SKM-1 (cell line): ENCODE data around the gene PYCARD.
A peak's percentile ranks its signal among the peaks of the same experiment; 100 is the strongest.
"Not testable (repeated sequence)": the region's sequence is repeated elsewhere in the genome, so short reads cannot be mapped to it uniquely, and the experiment has no call there.

Experiments used
- DNase-seq: peaks from one replicate; lab custom pipeline; 2025; ENCODE audit not compliant: unreplicated experiment; lab: John Stamatoyannopoulos, UW

PYCARD gene

DNA sequence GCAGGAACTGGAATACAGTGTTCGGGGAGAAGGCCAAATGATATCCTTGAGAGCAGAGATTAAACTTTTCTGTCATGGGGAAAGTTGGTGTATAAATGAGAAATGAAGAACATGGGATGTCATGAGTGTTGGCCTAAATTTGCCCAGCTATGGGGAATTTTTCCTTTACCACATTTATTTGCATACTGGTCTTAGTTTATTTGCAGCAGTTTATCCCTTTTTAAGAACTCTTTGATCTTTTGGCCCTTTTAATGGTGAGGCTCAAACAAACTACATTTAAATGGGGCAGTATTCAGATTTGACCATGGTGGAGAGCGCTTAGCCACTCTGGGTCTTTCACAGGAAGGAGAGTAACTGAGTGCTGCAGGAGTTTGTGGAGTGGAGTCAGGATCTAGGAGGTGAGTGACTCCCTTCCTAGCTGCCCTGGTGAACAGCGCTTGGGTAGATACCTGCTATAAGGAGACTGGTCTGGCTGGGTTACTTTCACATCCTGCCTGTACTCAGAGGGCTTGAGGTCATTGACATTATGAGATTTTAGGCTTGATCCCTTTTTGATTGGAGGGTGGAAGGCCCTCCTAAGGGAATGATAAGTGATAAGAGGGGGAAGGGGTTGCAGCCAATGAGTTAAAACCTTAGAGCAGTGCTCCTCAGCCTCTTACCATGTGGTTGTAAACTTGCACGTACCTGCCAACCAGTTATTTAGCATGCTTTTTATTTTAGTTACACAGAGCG, 10.7 kb downstream of the PYCARD start:
- DNase-seq: no peak

GRCh38 chr16:31190818-31191444, 11.6 kb downstream of the PYCARD start:
- DNase-seq: no peak

GRCh38 chr16:31190061-31190460, 12.5 kb downstream of the PYCARD start:
- no peak for DNase-seq

- no peak for DNase-seq
Observed at GRCh38 chr16:31189412-31189778, 13.2 kb downstream of the PYCARD start.

DNA sequence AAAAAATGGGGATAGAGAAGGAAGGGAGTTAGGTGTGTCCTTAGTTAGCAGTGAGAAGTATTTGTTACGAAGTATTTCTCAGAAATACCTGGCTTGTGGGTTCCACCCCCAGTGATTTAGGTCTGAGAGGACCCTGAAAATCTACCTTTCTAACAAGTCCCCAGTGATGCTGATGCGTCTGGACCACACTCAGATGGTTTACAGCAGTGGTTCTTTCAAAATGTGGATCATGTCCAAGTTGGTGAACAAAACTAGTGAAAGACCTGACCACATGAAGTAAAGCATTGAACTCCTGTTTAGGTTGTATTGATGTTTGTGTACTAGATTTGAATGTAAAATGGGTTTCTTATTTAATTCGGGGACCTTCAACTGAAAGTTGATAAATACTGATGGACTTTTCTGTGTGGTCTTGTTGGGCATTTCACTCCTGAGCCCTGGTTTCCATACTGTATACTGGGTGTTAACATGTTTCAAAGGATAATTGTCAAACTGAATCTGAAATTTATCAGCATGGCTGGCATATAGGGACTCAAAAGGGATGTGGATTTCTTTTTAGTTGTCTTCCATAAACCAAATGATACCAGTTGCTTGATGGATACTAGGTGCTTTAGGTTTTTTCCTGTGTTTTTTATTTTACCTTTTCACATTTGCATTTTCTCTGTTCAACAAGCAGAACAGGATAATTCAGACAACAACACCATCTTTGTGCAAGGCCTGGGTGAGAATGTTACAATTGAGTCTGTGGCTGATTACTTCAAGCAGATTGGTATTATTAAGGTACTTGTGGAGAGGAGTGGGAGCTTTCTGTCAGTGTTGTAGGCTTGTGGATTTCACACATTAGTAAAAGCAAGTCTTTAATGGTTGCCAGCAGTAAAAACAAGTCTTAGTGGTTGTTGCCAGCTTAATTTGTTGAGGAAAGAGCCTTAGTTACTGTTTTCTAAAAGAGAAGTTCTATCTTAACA, 13.8 kb downstream of the PYCARD start:
- no peak for DNase-seq

- no peak for DNase-seq
Observed at GRCh38 chr16:31187808-31188189, 14.8 kb downstream of the PYCARD start.

GRCh38 chr16:31186930-31187807, 15.4 kb downstream of the PYCARD start:
- no peak for DNase-seq

DNA sequence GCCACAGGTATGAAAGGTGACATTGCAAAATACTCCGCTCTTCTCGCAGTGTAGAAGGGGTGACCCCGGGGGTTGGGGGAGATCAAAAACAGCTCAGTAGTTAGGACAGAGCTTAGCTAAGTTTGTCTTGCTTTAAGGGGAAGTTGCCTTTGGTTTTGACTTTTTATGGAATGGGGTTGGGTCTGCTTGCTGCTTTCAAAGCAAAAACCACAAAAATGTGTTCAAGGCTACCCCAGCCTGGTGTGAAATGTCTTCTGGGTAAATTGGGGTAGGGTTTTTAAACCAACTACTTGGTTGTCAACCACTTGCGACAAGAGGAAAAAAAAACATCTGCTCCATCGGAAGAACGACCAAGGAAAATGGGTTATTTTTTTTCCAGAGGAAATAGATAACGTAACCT, 16.4 kb downstream of the PYCARD start:
- no peak for DNase-seq

DNA sequence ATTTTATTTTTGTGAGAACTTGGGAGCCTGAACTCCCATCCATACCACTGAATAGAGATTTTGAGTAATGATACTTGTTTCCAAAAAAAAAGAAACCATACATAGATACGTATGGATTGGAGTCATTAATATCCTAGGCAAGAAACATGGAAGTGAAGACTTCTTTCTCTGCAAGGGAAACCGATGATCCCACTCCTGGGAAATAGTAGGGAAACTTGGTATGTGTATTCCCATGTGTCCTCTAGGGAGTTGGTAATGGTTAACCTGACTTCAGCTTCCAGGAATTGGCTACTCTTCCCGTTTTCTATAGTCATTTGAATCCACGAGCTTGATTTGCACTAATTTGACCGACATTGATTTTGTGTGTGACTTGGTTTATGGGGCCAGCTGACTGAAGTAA, 17.2 kb downstream of the PYCARD start:
- no peak for DNase-seq

DNA sequence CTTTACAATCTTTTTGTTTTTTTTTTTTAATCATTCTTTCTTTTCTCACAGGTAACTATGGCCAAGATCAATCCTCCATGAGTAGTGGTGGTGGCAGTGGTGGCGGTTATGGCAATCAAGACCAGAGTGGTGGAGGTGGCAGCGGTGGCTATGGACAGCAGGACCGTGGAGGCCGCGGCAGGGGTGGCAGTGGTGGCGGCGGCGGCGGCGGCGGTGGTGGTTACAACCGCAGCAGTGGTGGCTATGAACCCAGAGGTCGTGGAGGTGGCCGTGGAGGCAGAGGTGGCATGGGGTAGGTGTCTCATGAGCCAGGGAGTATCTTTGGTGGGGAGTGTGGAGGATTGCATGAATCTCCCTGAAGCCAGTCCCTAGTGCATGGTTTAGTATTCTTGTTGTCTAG, 17.7 kb downstream of the PYCARD start:
- no peak for DNase-seq

DNA sequence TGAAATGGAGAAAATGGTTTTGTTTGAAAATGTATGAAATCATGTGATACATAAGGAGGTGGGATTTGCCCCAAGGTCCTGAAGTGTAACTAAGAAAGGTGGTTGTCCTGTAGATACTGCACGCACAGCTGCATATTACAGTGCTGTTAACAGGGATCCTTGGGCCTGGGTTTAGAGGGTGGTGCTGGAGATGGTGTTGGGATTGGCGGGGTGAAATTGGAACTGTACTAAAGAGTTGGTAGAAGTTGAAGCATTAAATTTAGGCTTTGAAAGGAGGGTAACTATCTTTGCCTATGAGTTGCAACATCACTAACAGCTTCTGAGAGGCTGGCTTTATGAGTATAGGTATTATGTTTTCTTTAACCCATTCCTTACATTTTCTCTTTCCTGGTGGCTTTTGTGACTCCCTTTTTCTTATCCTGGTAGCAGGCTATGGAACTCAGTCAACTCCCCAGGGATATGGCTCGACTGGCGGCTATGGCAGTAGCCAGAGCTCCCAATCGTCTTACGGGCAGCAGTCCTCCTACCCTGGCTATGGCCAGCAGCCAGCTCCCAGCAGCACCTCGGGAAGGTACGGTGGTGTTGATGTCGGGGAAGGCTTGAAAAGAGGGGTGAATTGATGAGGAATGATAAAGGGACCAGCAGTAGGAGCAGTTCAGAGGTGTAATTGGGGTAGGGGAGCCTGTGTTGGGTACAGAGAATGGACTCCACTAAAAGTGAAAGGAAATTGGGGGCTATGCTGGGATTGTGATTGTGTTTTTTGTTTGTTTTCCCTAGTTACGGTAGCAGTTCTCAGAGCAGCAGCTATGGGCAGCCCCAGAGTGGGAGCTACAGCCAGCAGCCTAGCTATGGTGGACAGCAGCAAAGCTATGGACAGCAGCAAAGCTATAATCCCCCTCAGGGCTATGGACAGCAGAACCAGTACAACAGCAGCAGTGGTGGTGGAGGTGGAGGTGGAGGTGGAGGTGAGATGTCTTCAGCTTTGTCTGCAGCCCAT, 18.8 kb downstream of the PYCARD start:
- DNase-seq: no peak

- DNase-seq: no peak
Observed at GRCh38 chr16:31182391-31182790, 20.2 kb downstream of the PYCARD start.

- DNase-seq: no peak
Observed at GRCh38 chr16:31181102-31181830, 21.3 kb downstream of the PYCARD start.

GRCh38 chr16:31179747-31180459, 22.7 kb downstream of the PYCARD start, which contains the start of gene FUS:
Gene FUS (plus strand): TSS chr16:31180139. CDS start chr16:31180215, 76 bp downstream.
- DNase-seq: peak; percentile 85

DNA sequence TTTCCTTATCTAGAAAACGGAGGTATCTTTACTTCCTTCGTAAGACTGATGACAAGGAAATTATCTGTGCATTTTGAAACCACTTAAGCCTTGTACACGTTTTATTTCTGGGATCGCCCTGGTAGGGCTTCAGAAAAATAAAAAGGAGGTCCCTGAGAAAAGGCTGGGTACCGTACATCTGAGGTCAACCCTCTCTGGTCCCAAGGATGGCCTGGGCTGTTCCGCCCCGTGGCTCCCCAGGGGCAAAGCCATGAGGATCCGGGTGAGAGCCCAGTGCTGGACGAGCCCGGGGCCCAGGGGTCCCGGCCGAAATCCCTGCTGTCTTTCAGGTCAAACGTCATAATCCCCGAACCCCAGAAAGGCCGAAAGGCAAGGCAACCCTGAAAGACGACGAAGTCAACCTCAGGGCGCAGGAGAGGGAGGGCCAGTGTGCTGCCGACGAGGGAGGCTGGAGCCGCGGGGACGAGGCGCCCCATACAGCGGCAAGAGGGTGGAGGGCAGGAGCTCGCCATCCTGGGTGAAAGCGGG, 23.3 kb downstream of the PYCARD start:
- no peak for DNase-seq

GRCh38 chr16:31177136-31177535, 25.4 kb downstream of the PYCARD start:
- DNase-seq: peak; percentile 32

DNA sequence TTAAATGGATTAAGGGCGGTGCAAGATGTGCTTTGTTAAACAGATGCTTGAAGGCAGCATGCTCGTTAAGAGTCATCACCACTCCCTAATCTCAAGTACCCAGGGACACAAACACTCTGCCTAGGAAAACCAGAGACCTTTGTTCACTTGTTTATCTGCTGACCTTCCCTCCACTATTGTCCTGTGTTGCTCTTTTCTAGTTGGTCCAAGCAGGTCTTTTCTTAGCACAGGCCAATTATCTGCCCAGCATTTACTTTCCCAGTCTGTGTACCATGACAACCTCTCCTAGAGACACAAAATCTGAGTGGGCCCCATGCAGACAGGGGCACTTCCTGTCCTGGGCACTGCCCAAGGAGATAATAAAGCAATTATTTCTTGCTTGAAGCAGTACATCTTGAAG, 32.5 kb downstream of the PYCARD start:
- DNase-seq: not testable (repeated sequence)

DNA sequence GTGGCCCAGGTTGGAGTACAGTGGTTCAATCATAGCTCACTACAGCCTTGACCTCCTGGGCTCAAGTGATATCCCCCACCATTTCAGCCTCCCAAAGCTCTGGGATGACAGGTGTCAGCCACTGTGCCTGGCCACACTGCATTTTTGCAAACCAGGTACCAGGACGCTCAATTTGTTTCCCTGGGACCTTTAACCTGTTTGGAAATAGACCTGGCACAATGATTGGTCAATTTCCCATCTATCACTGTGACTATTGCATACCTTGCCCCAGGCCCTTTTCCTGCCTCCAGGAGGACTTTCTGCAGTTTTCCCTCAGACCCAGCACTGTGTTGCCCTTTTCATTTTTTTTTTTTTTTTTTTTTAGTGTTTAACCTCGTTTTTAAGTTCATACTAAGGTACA, 33.7 kb downstream of the PYCARD start:
- DNase-seq: no peak
